GM13976 (cell line): ENCODE results near the gene NRN1L.
A peak's percentile ranks its signal among the peaks of the same experiment; 100 is the strongest.

Experiments
- DNase-seq: peaks from one replicate; pipeline ENCODE4 v3.0.0; 2012; ENCODE audit warnings: low spot score
- CTCF ChIP-seq: IDR thresholded peaks from 2 replicates; pipeline ENCODE4 v1.5.1; 2012; ENCODE audit warnings: borderline replicate concordance, mild to moderate bottlenecking; ENCODE audit not compliant: insufficient read depth; ENCODE audit errors: extremely low read depth, missing control alignments, control extremely low read depth
- in situ Hi-C: fragments of 300-500 bp; cut with MboI; formaldehyde crosslinking; loops from one replicate; pipeline ENCODE4 v1.12.0; 2022; ENCODE audit warnings: low sequenced_read_pairs, mixed read lengths, inconsistent platforms; ENCODE audit not compliant: unreplicated experiment

NRN1L gene

GRCh38 chr16:67886387-67886786, 1.7 kb downstream of the NRN1L start:
- TF ChIP-seq CTCF = no peak
- in situ Hi-C loops = no loop called here
- no peak for DNase-seq

DNA sequence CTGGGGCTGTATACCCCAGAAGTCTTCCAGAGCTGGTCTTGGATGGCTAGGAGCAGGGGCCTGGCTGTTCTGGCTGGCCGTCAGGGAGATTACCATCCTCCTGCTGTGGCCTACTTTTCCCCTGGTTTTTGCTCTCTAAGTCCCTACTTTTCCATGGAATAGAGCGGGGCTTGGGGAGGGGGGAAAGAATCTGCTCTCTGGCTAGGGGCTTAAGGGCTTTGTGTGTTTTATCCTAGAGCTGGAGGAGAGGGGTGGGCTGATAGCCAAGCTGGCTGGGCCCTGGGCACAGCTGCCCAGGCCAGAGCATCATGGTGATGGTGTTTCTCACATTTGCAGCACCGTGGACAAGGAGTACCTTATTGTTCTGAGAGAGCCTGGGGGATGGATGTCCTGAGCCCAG, 3.6 kb downstream of the NRN1L start:
- no peak for DNase-seq
- TF ChIP-seq CTCF = no peak
- in situ Hi-C loops = no loop called here

DNA sequence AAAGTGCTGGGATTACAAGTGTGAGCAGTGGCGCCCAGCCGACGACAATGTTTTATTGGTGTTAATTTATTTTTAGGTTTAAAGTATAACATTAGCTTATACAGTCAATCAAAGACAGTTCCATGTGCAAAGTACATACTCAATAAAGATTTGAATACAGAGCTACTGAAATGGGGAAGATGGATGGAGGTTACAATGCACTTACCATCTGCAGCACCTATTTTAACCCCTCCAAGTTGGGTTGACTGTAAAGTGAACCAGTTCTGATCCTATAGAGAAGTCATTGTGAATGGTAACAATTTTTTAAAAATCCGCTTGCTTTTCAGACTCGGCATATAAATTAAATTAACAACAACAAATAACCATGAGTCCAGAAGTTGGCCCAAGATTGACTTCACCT, 7.7 kb downstream of the NRN1L start:
- in situ Hi-C loops = no loop called here
- no peak for DNase-seq
- no peak for TF ChIP-seq CTCF

GRCh38 chr16:67892899-67893742, 8.4 kb downstream of the NRN1L start, which contains the start of gene PSKH1:
Gene PSKH1, plus strand, starts transcription at chr16:67893254. Its CDS starts 15,496 bp downstream, at chr16:67908750.
- no peak for TF ChIP-seq CTCF
- in situ Hi-C loops = no loop called here
- DNase-seq = peak; percentile 100

GRCh38 chr16:67893743-67894399, 9.2 kb downstream of the NRN1L start:
- DNase-seq = no peak
- TF ChIP-seq CTCF = no peak
- in situ Hi-C loops = no loop called here

DNA sequence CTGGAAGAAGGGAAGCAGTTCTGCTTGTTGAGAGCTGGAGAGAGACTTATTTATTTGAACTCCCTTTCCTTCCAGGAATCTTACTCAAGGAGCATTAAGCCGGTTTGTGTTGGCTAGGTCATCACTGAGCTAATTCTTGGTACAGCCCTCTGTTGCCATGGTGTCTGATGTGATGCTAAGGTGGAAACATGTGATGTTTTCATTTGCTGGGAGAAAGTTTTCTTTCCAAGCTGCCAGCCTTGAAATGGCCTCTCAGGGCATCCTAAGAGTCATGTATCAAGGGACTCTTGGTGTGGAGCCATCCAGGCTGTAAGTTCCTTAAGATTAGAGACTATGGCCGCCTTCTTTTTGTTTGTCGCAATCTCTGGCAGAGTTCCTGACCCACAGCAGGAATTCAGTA, 12.5 kb downstream of the NRN1L start:
- in situ Hi-C loops = no loop called here
- DNase-seq = no peak

More for the DNA sequence above, 12.5 kb downstream of the NRN1L start:
- no peak for TF ChIP-seq CTCF
